Prostate gland (tissue), 2 donors: ENCODE results near the gene SPINK1. TPM values are rescaled to one million over a fixed set of nuclear protein-coding genes. Genes with fewer than 3 reads are reported as not detected.

Experiments used
- DNase-seq: peaks from one replicate; pipeline ENCODE4 v3.0.0-alpha.2; 2019; ENCODE audit warnings: low spot score
- H3K27ac ChIP-seq, 2 donors: fragments of 200-600 bp; sonication (generic); 2 replicates each; pipeline ENCODE4 v1.5.1; 2017 to 2019
- H3K27me3 ChIP-seq: fragments of 200-600 bp; sonication (generic); replicated peaks from 2 replicates; pipeline ENCODE4 v1.5.1; 2019; ENCODE audit not compliant: insufficient read depth
- H3K36me3 ChIP-seq, 2 donors: fragments of 200-600 bp; sonication (generic); 1 replicate in 1 of 2; 2 replicates in 1 of 2; pipeline versions ENCODE4 v1.5.1 to v1.8.1; 2017 to 2019
- H3K4me1 ChIP-seq: fragments of 200-600 bp; sonication (generic); replicated peaks from 2 replicates; pipeline ENCODE4 v1.5.1; 2019
- H3K4me3 ChIP-seq, 2 donors: fragments of 200-600 bp; sonication (generic); 2 replicates each; pipeline ENCODE4 v1.5.1; 2017 to 2019
- H3K9me3 ChIP-seq: fragments of 200-600 bp; sonication (generic); 2 replicates; pipeline ENCODE4 v1.5.1; 2017
- POLR2A ChIP-seq: fragments of 450-650 bp; IDR thresholded peaks from one replicate; pipeline ENCODE4 v1.6.1; 2016; ENCODE audit warnings: antibody characterized with exemption, mild to moderate bottlenecking
- POLR2AphosphoS5 ChIP-seq: sonication (generic); formaldehyde crosslinking; IDR thresholded peaks from one replicate; pipeline ENCODE4 v1.6.1; 2017; ENCODE audit warnings: antibody characterized with exemption
- WGBS: methylation state at CpG from one replicate; pipeline ENCODE4 v1.1.5; 2018; 5-methylcytosine and 5-hydroxymethylcytosine counted together
- intact Hi-C: fragments of 100-400 bp; cut with DNase I; formaldehyde crosslinking; loops from one replicate; pipeline ENCODE4 v1.14.2; 2022
- total RNA-seq, 2 donors: library from RNA; depleted of rRNA; stranded (reverse); fragments of >200 nt; gene quantifications; one replicate each; pipeline ENCODE4 v1.1.0, GENCODE V29; 2016
- TF ChIP-seq, protein P1 (sequence below), 4 experiments: fragments of 200-600 bp in 2 of 4; fragments of 450-650 bp in 2 of 4; sonication (generic) in 2 of 4; IDR thresholded peaks; 1 replicate in 3 of 4; 2 replicates in 1 of 4; pipeline ENCODE4 v1.5.1; 2016 to 2019; ENCODE audit warnings: antibody characterized with exemption in 4 of 4, mild to moderate bottlenecking in 2 of 4, moderate library complexity in 2 of 4

Gene SPINK1
- total RNA-seq, 2 donors from 2014 or later, result 3.7 TPM; not detected in 1

GRCh38 chr5:147821766-147822165, 9.7 kb downstream of the SPINK1 start:
- WGBS, result 89% methylated on average over 5 of the region's 5 CpGs
- no peak for DNase-seq
- no peak overlapping the region for H3K27ac ChIP-seq
- no peaks in the 10 kb centered on the region for H3K4me1 ChIP-seq
- intact Hi-C loops, result loop anchor here (1.0 kb wide), 1 partner anchor 193 kb away; no protein-coding TSS in a partner anchor
- no peaks in the 10 kb centered on the region for H3K36me3 ChIP-seq
- no peaks in the 10 kb centered on the region for H3K27me3 ChIP-seq
- TF ChIP-seq POLR2AphosphoS5 (no peak), POLR2A (no peak)
- TF ChIP-seq, protein P1, sequence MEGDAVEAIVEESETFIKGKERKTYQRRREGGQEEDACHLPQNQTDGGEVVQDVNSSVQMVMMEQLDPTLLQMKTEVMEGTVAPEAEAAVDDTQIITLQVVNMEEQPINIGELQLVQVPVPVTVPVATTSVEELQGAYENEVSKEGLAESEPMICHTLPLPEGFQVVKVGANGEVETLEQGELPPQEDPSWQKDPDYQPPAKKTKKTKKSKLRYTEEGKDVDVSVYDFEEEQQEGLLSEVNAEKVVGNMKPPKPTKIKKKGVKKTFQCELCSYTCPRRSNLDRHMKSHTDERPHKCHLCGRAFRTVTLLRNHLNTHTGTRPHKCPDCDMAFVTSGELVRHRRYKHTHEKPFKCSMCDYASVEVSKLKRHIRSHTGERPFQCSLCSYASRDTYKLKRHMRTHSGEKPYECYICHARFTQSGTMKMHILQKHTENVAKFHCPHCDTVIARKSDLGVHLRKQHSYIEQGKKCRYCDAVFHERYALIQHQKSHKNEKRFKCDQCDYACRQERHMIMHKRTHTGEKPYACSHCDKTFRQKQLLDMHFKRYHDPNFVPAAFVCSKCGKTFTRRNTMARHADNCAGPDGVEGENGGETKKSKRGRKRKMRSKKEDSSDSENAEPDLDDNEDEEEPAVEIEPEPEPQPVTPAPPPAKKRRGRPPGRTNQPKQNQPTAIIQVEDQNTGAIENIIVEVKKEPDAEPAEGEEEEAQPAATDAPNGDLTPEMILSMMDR (IDR thresholded peaks at IDR 0.05), result no peak
- no peak overlapping the region for H3K4me3 ChIP-seq
- no peaks in the 10 kb centered on the region for H3K9me3 ChIP-seq

DNA sequence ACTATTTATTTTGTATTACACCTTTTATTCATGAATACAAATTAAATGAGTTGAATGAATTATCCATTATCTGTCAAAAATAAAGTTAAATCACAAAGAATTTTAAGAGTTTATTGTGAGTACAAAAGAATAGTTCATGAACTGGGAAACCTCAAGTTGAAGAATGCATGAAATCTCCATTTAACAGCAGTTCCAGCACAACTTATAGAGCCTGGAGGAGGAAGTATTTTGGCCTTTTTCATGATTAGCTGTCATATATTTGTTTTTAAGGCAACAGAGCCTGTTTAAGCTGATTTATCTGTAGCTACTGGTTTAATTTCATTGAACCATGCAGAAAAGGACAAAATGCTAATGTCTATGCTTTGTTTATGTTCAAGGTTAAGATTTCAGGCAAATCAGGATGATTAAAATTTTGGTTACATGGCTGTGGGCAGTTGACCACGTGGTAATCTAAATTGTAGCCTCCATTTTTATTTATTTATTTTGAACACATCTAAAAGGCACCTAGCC, 12.2 kb downstream of the SPINK1 start:
- H3K36me3 ChIP-seq, result no peaks in the 10 kb centered on the region
- H3K4me1 ChIP-seq, result no peaks in the 10 kb centered on the region
- H3K4me3 ChIP-seq, result no peak overlapping the region
- no peak for TF ChIP-seq POLR2A
- TF ChIP-seq, protein P1 (IDR thresholded peaks at IDR 0.05), result no peak
- intact Hi-C loops, result no loop called here
- H3K27me3 ChIP-seq, result no peaks in the 10 kb centered on the region
- WGBS, result 36% methylated on average over 1 of the region's 1 CpG
- DNase-seq, result no peak
- H3K27ac ChIP-seq, result no peak overlapping the region
- H3K9me3 ChIP-seq, result no peaks in the 10 kb centered on the region

DNA sequence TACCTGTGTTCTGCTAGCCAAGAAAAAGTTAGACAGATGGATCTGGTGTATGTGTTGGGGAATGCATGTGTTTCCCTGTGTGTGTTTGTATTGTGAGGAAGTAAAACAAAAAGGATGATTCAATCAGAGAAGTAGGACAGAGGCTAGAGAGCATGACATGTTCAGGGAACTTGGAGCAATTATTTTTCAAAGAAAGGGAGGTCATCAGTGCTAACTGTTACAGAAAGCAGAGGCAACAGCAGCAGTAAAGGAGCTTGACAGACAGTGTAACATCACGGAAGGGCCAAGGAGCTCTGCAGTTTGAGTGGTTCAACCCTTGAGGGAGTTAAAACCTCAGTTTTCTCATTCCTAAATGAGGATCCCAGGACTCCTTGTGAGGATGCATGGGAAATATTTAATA, 13.2 kb downstream of the SPINK1 start:
- Histone ChIP-seq H3K36me3 (no peaks in the 10 kb centered on the region), H3K27me3 (no peaks in the 10 kb centered on the region), H3K27ac (no peak overlapping the region), H3K9me3 (no peaks in the 10 kb centered on the region), H3K4me3 (no peak overlapping the region), H3K4me1 (no peaks in the 10 kb centered on the region)
- intact Hi-C loops, result no loop called here
- TF ChIP-seq POLR2A, result no peak
- no peak for TF ChIP-seq POLR2AphosphoS5
- TF ChIP-seq, protein P1 (IDR thresholded peaks at IDR 0.05), result no peak
- 84% methylated on average over 1 of the region's 1 CpG for WGBS
- DNase-seq, result no peak

DNA sequence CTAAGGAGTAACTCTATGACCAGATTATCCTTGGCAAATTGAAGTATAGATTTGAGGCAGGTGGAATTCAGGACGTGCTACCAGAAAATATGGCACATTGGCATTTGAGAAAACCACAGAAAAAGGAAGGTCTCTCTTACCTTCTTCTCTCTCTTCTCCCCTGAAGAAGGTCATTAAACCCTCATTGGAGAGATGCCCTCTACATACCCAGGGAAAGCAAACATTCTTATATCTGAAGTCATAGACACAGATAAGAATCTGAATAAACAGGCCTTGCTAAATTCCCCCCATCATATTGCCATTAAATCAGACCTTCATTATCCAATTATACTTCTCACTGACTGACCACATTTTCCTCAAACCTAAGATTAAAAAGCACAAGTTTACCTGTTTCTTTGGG, 17.8 kb downstream of the SPINK1 start:
- H3K27ac ChIP-seq, result no peak overlapping the region
- H3K4me3 ChIP-seq, result no peak overlapping the region
- no peaks in the 10 kb centered on the region for H3K36me3 ChIP-seq
- no peaks in the 10 kb centered on the region for H3K9me3 ChIP-seq
- no peak for TF ChIP-seq POLR2AphosphoS5
- no peak for TF ChIP-seq POLR2A
- TF ChIP-seq, protein P1 (IDR thresholded peaks at IDR 0.05), result no peak
- DNase-seq, result no peak
- no peaks in the 10 kb centered on the region for H3K4me1 ChIP-seq
- intact Hi-C loops, result no loop called here
- 70% methylated on average over 1 of the region's 1 CpG for WGBS
- H3K27me3 ChIP-seq, result no peaks in the 10 kb centered on the region

DNA sequence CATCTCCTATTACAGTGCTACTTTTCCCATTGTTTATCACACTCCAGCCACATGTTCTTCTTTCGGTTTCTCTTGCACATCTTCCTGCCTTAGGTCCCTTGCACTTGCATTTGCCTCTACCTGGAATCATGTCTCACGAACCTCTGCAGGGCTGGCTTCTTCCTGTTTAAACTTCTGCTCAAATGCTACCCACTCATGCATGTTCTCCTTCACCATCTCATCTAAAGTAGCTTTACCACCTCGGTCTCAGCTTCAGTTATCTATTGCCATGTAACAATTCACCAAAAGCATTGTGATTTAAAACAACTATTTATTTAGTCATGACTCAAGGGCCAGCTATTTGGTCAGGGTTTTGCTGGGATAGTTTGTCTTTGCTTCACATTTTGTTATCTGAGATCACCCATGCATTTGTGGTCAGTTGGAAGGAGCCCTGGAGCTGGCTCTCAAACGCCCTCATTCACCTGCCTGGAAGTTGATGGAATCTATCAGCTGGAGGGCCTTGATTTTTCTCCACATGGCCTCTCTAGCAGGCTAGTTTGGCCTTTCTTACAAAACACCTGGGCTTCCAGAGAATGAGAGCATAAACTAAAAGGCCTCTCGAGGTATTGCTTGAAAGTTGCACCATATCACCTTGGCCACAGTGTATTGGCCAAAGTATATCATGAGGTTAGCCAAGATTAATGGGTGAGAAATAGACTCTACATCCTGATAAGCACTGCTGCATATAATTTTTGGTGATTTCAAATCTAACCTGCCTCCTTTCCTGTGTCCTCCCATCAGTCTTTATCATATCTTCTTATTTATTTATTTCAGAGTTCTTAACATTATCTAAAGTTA, 21.4 kb downstream of the SPINK1 start:
- WGBS, result 69% methylated on average over 5 of the region's 5 CpGs
- no peaks in the 10 kb centered on the region for H3K36me3 ChIP-seq
- intact Hi-C loops, result no loop called here
- no peaks in the 10 kb centered on the region for H3K4me1 ChIP-seq
- H3K27ac ChIP-seq, result no peak overlapping the region
- DNase-seq, result no peak
- H3K27me3 ChIP-seq, result no peaks in the 10 kb centered on the region
- no peak for TF ChIP-seq POLR2AphosphoS5
- TF ChIP-seq, protein P1 (IDR thresholded peaks at IDR 0.05), result no peak
- TF ChIP-seq POLR2A, result no peak
- no peaks in the 10 kb centered on the region for H3K9me3 ChIP-seq
- no peak overlapping the region for H3K4me3 ChIP-seq
